ENCODE data around the gene RPL37.

- TF ChIP-seq CTCF (IDR thresholded peaks at IDR 0.05) (no peak), ZFX (IDR thresholded peaks at IDR 0.05; ENCODE audit: borderline replicate concordance) (no peak)
These were observed 9.5 kb upstream of the RPL37 start for GRCh38 chr5:40844565-40844964.
